IPS-18c (cell line): Measurements from ENCODE around the gene BRD9.
"Not testable (repeated sequence)": the region's sequence is repeated elsewhere in the genome, so short reads cannot be mapped to it uniquely, and the experiment has no call there.

Experiments
- H3K4me3 ChIP-seq: 2 replicates; pipeline ENCODE4 v1.7.0; 2013; ENCODE audit warnings: low read depth, mild to moderate bottlenecking, low read length, moderate library complexity; ENCODE audit not compliant: insufficient read depth
- H3K9me3 ChIP-seq: one replicate; pipeline ENCODE4 v1.6.1; 2013; ENCODE audit warnings: mild to moderate bottlenecking, low read length, moderate library complexity; ENCODE audit not compliant: control insufficient read depth, insufficient read depth

BRD9 gene

GRCh38 chr5:845676-846601 is 46.7 kb downstream of the BRD9 start:
- H3K4me3 ChIP-seq, H3K9me3 ChIP-seq: not testable (repeated sequence)

- H3K9me3 ChIP-seq, H3K4me3 ChIP-seq: not testable (repeated sequence)
Observed at GRCh38 chr5:845031-845675, 47.4 kb downstream of the BRD9 start.

GRCh38 chr5:844426-844825 is 48.2 kb downstream of the BRD9 start:
- H3K4me3 ChIP-seq: not testable (repeated sequence)

GRCh38 chr5:843926-844325 is 48.7 kb downstream of the BRD9 start:
- not testable (repeated sequence) for H3K9me3 ChIP-seq, H3K4me3 ChIP-seq

More at GRCh38 chr5:844426-844825, 48.2 kb downstream of the BRD9 start:
- not testable (repeated sequence) for H3K9me3 ChIP-seq

- H3K4me3 ChIP-seq, H3K9me3 ChIP-seq: not testable (repeated sequence)
Observed at GRCh38 chr5:843371-843770, 49.2 kb downstream of the BRD9 start.

- not testable (repeated sequence) for H3K4me3 ChIP-seq, H3K9me3 ChIP-seq
Observed at GRCh38 chr5:842402-843221, 50.0 kb downstream of the BRD9 start.

GRCh38 chr5:841531-842401 is 50.8 kb downstream of the BRD9 start:
- H3K9me3 ChIP-seq, H3K4me3 ChIP-seq: not testable (repeated sequence)

- H3K4me3 ChIP-seq, H3K9me3 ChIP-seq: not testable (repeated sequence)
Observed at GRCh38 chr5:840974-841435, 51.6 kb downstream of the BRD9 start.

- not testable (repeated sequence) for H3K9me3 ChIP-seq, H3K4me3 ChIP-seq
Observed at GRCh38 chr5:840118-840973, 52.3 kb downstream of the BRD9 start.

- H3K4me3 ChIP-seq, H3K9me3 ChIP-seq: not testable (repeated sequence)
Observed at GRCh38 chr5:838431-838851, 54.2 kb downstream of the BRD9 start.

- H3K9me3 ChIP-seq, H3K4me3 ChIP-seq: not testable (repeated sequence)
Observed at GRCh38 chr5:837621-838121, 54.9 kb downstream of the BRD9 start.

- H3K9me3 ChIP-seq, H3K4me3 ChIP-seq: not testable (repeated sequence)
Observed at GRCh38 chr5:835933-836612, 56.5 kb downstream of the BRD9 start.

- not testable (repeated sequence) for H3K4me3 ChIP-seq, H3K9me3 ChIP-seq
Observed at GRCh38 chr5:834013-834412, 58.6 kb downstream of the BRD9 start.

GRCh38 chr5:828194-828593 is 64.4 kb downstream of the BRD9 start:
- H3K9me3 ChIP-seq, H3K4me3 ChIP-seq: not testable (repeated sequence)

- not testable (repeated sequence) for H3K9me3 ChIP-seq, H3K4me3 ChIP-seq
Observed at GRCh38 chr5:825544-825943, 67.1 kb downstream of the BRD9 start.
